Skeletal muscle satellite cell (primary cell): ENCODE data around the gene MGMT.

Experiments
- H3K27me3 ChIP-seq: 2 replicates; pipeline ENCODE4 v1.7.0; 2013; ENCODE audit warnings: low read length; ENCODE audit not compliant: control insufficient read depth, insufficient read depth
- H3K36me3 ChIP-seq: 2 replicates; pipeline ENCODE4 v1.7.0; 2013; ENCODE audit warnings: mild to moderate bottlenecking, control low read depth, low read length; ENCODE audit not compliant: insufficient read depth
- H3K4me1 ChIP-seq: 2 replicates; pipeline ENCODE4 v1.7.0; 2013; ENCODE audit warnings: low read length; ENCODE audit not compliant: control insufficient read depth, insufficient read depth
- H3K4me2 ChIP-seq: 2 replicates; pipeline ENCODE4 v1.7.0; 2013; ENCODE audit warnings: mild to moderate bottlenecking, low read length
- H3K4me3 ChIP-seq: 2 replicates; pipeline ENCODE4 v1.7.0; 2013; ENCODE audit warnings: low read length
- H3K9ac ChIP-seq: 2 replicates; pipeline ENCODE4 v1.7.0; 2013; ENCODE audit warnings: mild to moderate bottlenecking, low read depth, low read length, moderate library complexity
- H3K9me3 ChIP-seq: replicated peaks from 2 replicates; pipeline ENCODE4 v1.7.0; 2013; ENCODE audit warnings: mild to moderate bottlenecking, control low read depth, low read length

Gene MGMT

GRCh38 chr10:129440722-129441316, 26.2 kb upstream of the MGMT start:
- H3K4me3 ChIP-seq: no peak overlapping the region
- no peak overlapping the region for H3K9ac ChIP-seq

GRCh38 chr10:129441372-129442009, 25.6 kb upstream of the MGMT start:
- Histone ChIP-seq H3K9me3 (no peaks in the 10 kb centered on the region), H3K4me2 (no peak overlapping the region), H3K4me1 (no peaks in the 10 kb centered on the region), H3K27me3 (no peaks in the 10 kb centered on the region), H3K4me3 (no peak overlapping the region), H3K9ac (no peak overlapping the region), H3K36me3 (no peaks in the 10 kb centered on the region)

More at GRCh38 chr10:129440722-129441316, 26.2 kb upstream of the MGMT start:
- H3K4me2 ChIP-seq: no peak overlapping the region
- no peaks in the 10 kb centered on the region for H3K4me1 ChIP-seq
- H3K9me3 ChIP-seq: no peaks in the 10 kb centered on the region
- H3K36me3 ChIP-seq: no peaks in the 10 kb centered on the region
- no peaks in the 10 kb centered on the region for H3K27me3 ChIP-seq

- H3K9me3 ChIP-seq: no peaks in the 10 kb centered on the region
- no peaks in the 10 kb centered on the region for H3K36me3 ChIP-seq
- no peak overlapping the region for H3K4me3 ChIP-seq
- H3K4me1 ChIP-seq: no peaks in the 10 kb centered on the region
- no peak overlapping the region for H3K4me2 ChIP-seq
- H3K27me3 ChIP-seq: no peaks in the 10 kb centered on the region
- no peak overlapping the region for H3K9ac ChIP-seq
Measured at GRCh38 chr10:129442866-129443265, 24.2 kb upstream of the MGMT start.

DNA sequence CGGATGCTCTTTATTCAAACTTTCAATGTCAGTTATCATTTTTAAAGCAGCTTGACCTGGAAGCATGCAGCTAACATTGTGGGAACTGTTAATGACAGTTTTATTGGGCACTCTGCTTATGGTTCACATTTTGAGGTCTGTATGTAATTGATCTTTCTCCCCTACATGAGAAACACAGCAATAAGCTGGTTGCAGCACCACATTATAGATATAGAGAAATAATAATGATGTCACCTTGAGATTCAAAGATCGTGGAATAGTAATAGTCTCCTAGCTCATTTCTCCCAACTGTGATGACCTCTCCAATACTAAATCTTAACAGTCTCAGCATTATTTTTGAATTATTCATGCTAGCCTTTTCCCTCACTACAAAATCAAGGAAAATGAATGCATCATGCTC, 22.7 kb upstream of the MGMT start:
- no peaks in the 10 kb centered on the region for H3K36me3 ChIP-seq
- no peaks in the 10 kb centered on the region for H3K27me3 ChIP-seq
- H3K4me3 ChIP-seq: no peak overlapping the region
- no peaks in the 10 kb centered on the region for H3K9me3 ChIP-seq
- no peak overlapping the region for H3K9ac ChIP-seq
- no peak overlapping the region for H3K4me2 ChIP-seq
- H3K4me1 ChIP-seq: no peaks in the 10 kb centered on the region

DNA sequence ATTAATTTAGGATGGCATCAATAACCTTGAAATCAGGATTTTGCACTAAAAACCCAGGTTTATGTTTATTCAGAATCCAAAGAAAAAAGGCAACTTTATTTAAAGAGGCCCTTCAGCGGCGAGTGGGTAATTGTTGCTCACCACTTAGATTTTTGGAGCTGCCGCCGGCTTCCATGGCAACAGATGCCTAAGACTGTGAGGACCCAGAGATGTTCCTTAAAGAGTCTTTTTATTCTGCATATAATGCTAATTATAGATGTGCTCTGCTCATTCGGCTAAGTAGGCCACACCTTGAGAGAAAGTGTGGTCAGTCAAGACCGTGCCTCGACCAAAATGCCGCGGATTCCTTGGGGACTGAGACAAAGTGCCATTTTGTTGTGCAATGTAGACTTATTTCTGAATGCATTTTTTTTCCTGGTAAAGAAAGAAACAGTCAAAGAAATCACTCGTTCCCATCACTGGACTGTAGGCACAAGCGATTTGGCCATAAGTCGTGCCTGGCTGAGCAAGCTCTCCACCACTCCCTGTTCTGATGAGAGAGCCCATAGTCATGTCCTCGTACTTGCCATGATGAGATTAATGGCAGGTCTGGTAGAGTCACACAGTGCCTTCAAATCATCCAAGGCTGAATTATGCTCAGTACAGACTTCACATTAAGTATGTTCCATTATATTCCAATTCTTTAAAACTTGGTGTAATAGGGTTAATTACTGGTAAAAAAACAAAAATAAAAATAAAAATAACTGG, 21.4 kb upstream of the MGMT start:
- Histone ChIP-seq H3K9me3 (no peaks in the 10 kb centered on the region), H3K4me3 (no peak overlapping the region), H3K36me3 (no peaks in the 10 kb centered on the region), H3K4me1 (no peaks in the 10 kb centered on the region), H3K27me3 (no peaks in the 10 kb centered on the region), H3K4me2 (no peak overlapping the region), H3K9ac (no peak overlapping the region)

DNA sequence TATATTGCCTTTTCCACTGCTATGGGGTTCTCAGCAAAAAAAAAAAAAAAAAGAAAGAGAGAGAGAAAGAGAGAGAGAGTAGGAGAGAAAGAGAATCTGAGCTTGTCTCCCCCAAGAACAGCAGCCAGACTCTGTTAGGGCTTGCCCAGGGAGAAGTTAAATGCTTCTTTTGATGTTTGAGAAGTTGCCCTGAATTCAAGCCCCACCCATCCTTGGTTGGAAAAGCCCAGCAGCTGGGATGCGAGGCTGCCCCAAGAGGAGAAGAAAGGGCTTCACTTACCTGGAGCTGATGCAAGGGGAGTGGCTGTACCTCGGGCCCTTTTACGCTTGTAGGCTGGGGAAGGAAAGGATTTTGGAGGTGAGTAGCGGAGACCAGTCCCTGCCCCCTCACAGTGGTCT, 20.9 kb upstream of the MGMT start:
- Histone ChIP-seq H3K27me3 (no peaks in the 10 kb centered on the region), H3K4me1 (no peaks in the 10 kb centered on the region), H3K4me2 (no peak overlapping the region), H3K9me3 (no peaks in the 10 kb centered on the region), H3K9ac (no peak overlapping the region), H3K36me3 (no peaks in the 10 kb centered on the region), H3K4me3 (no peak overlapping the region)

GRCh38 chr10:129447486-129447885, 19.6 kb upstream of the MGMT start:
- Histone ChIP-seq H3K9me3 (no peaks in the 10 kb centered on the region), H3K36me3 (no peaks in the 10 kb centered on the region), H3K4me2 (no peak overlapping the region), H3K4me1 (no peaks in the 10 kb centered on the region), H3K4me3 (no peak overlapping the region), H3K27me3 (no peaks in the 10 kb centered on the region), H3K9ac (no peak overlapping the region)

- Histone ChIP-seq H3K9me3 (no peaks in the 10 kb centered on the region), H3K4me2 (no peak overlapping the region), H3K36me3 (no peaks in the 10 kb centered on the region), H3K9ac (no peak overlapping the region), H3K4me1 (no peaks in the 10 kb centered on the region), H3K27me3 (no peaks in the 10 kb centered on the region), H3K4me3 (no peak overlapping the region)
Measured at GRCh38 chr10:129448086-129448485, 19.0 kb upstream of the MGMT start.

DNA sequence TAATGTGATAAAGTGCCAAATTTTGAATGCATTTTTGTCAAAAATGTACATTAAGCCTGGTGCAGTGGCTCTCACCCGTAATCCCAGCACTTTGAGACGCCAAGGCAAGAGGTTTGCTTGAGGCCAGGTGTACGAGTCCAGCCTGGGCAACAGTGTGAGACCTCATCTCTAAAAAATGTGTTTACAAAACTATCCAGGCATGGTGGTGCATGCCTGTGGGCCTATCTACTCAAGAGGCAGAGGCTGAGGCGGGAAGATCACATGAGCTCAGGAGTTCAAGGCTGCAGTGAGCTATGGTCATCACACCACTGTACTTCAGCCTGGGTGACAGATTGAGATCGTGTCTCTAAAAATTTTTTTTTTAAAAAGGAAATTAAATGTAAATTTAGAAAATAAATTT, 18.5 kb upstream of the MGMT start:
- no peaks in the 10 kb centered on the region for H3K27me3 ChIP-seq
- H3K4me1 ChIP-seq: no peaks in the 10 kb centered on the region
- H3K9ac ChIP-seq: no peak overlapping the region
- no peak overlapping the region for H3K4me2 ChIP-seq
- no peaks in the 10 kb centered on the region for H3K36me3 ChIP-seq
- no peaks in the 10 kb centered on the region for H3K9me3 ChIP-seq
- H3K4me3 ChIP-seq: no peak overlapping the region

DNA sequence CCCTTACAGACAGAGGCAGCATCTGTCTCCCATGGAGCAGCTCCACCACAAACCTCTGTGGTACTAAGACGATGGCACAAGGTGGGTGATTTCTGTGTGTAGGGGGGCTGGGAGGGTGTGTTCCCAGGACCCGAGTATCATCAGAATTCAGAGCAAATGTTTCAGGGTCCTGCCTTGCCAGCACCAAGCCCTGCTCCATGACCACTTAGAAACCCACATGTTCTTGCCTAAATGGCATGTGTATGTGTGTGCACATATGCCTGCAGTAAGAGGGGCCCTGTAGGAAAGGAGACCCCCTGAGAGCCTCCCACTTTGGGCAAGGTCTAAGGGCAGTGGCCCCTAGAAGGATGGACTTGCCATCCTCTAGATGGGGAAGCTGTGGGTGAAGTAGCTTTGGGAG, 17.1 kb upstream of the MGMT start:
- H3K27me3 ChIP-seq: peaks cover 4% of the 10 kb centered on the region
- no peaks in the 10 kb centered on the region for H3K9me3 ChIP-seq
- H3K36me3 ChIP-seq: no peaks in the 10 kb centered on the region
- no peaks in the 10 kb centered on the region for H3K4me1 ChIP-seq
- no peak overlapping the region for H3K9ac ChIP-seq
- H3K4me2 ChIP-seq: no peak overlapping the region
- H3K4me3 ChIP-seq: no peak overlapping the region

DNA sequence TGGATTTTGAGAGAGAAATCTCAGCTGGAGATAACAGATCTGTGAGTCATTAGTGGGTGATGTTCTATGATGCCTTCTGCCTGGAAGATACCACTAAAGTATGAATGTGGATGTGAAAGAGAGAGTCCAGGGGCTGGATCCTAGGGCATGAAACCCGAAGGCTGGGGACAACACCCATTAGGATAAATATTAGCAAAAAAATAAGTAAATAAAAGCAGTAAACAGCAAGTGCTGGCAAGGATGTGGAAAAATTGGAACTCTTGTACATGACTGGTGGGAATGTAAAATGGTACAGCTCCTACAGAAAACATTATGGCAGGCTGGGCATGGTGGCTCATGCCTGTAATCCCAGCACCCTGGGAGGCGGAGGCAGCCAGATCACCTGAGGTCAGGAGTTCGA, 16.6 kb upstream of the MGMT start:
- Histone ChIP-seq H3K4me1 (no peaks in the 10 kb centered on the region), H3K4me3 (no peak overlapping the region), H3K36me3 (no peaks in the 10 kb centered on the region), H3K27me3 (peaks cover 4% of the 10 kb centered on the region), H3K9me3 (no peaks in the 10 kb centered on the region), H3K9ac (no peak overlapping the region), H3K4me2 (no peak overlapping the region)

- Histone ChIP-seq H3K4me1 (no peaks in the 10 kb centered on the region), H3K4me3 (no peak overlapping the region), H3K36me3 (no peaks in the 10 kb centered on the region), H3K9me3 (no peaks in the 10 kb centered on the region), H3K27me3 (peaks cover 9% of the 10 kb centered on the region), H3K9ac (no peak overlapping the region), H3K4me2 (no peak overlapping the region)
Measured at GRCh38 chr10:129455625-129456024, 11.4 kb upstream of the MGMT start.
